Iris pigment epithelial cell (primary cell): ENCODE data around the gene SLC19A2.
"Not testable (repeated sequence)": the region's sequence is repeated elsewhere in the genome, so short reads cannot be mapped to it uniquely, and the experiment has no call there.

ENCODE experiments used
- DNase-seq: peaks from one replicate; pipeline ENCODE4 v3.0.0-alpha.2; 2011; ENCODE audit warnings: low read depth

Gene SLC19A2

GRCh38 chr1:169485431-169486280 is at the start of gene SLC19A2:
TSS of gene SLC19A2 (minus strand) at chr1:169485944. CDS start at chr1:169485766, 178 bp downstream.
- DNase-seq: peak; percentile 100

GRCh38 chr1:169534653-169535052 is 48.9 kb upstream of the SLC19A2 start:
- no peak for DNase-seq

GRCh38 chr1:169533528-169534190 is 47.9 kb upstream of the SLC19A2 start:
- DNase-seq: not testable (repeated sequence)

GRCh38 chr1:169530448-169530847 is 44.7 kb upstream of the SLC19A2 start:
- no peak for DNase-seq

GRCh38 chr1:169529068-169529642 is 43.4 kb upstream of the SLC19A2 start:
- peak; percentile 52 for DNase-seq

GRCh38 chr1:169528215-169529067 is 42.7 kb upstream of the SLC19A2 start:
- no peak for DNase-seq

- DNase-seq: peak; percentile 77
Measured at GRCh38 chr1:169527451-169528214, 41.9 kb upstream of the SLC19A2 start.

GRCh38 chr1:169527001-169527400 is 41.3 kb upstream of the SLC19A2 start:
- no peak for DNase-seq

GRCh38 chr1:169526120-169526832 is 40.5 kb upstream of the SLC19A2 start:
- DNase-seq: no peak

- DNase-seq: no peak
Measured at GRCh38 chr1:169525391-169525790, 39.6 kb upstream of the SLC19A2 start.

- no peak for DNase-seq
Measured at GRCh38 chr1:169523904-169524303, 38.2 kb upstream of the SLC19A2 start.

GRCh38 chr1:169521226-169521625 is 35.5 kb upstream of the SLC19A2 start:
- no peak for DNase-seq

GRCh38 chr1:169517558-169518186 is 31.9 kb upstream of the SLC19A2 start:
- DNase-seq: no peak

- no peak for DNase-seq
Measured at GRCh38 chr1:169515641-169516040, 29.9 kb upstream of the SLC19A2 start.

GRCh38 chr1:169514566-169515270 is 29.0 kb upstream of the SLC19A2 start:
- DNase-seq: peak; percentile 47

- DNase-seq: no peak
Measured at GRCh38 chr1:169513208-169513607, 27.5 kb upstream of the SLC19A2 start.

- DNase-seq: peak; percentile 93
Measured at GRCh38 chr1:169511316-169512005, 25.7 kb upstream of the SLC19A2 start.

GRCh38 chr1:169510060-169510459 is 24.3 kb upstream of the SLC19A2 start:
- no peak for DNase-seq

GRCh38 chr1:169509354-169509753 is 23.6 kb upstream of the SLC19A2 start:
- DNase-seq: peak; percentile 32
